SK-N-SH (cell line): ENCODE data around the gene CAMK2B. TPM values are rescaled to one million over a fixed set of nuclear protein-coding genes. Genes with fewer than 3 reads are reported as not detected.

Experiments
- CTCF ChIA-PET: fragments of 300-600, 350-600 bp; formaldehyde crosslinking; extraction: SDS; loops from one replicate; lab custom pipeline; 2021; lab: Yijun Ruan, JAX
- POLR2A ChIA-PET: fragments of 350-600 bp; sonication (Branson Sonifier 250); formaldehyde crosslinking; extraction: SDS; loops from one replicate; lab custom pipeline; 2020; ENCODE audit warnings: antibody characterized with exemption, inconsistent platforms; lab: Yijun Ruan, JAX
- DNase-seq: peaks from one replicate; pipeline ENCODE4 v3.0.0; 2012
- H2AFZ ChIP-seq: fragments of 200-600 bp; sonication (generic); 2 replicates; pipeline ENCODE4 v1.8.1; 2016; ENCODE audit warnings: antibody characterized with exemption, mild to moderate bottlenecking, low read depth
- H3F3A ChIP-seq: fragments of 200-600 bp; sonication (generic); replicated peaks from 2 replicates; pipeline ENCODE3; 2016; ENCODE audit warnings: antibody characterized with exemption, mild to moderate bottlenecking; ENCODE audit not compliant: insufficient read depth
- H3K27ac ChIP-seq, 2 experiments: fragments of 200-500 bp in 1 of 2; fragments of 200-600 bp in 1 of 2; sonication (Bioruptor generic) in 1 of 2; sonication (generic), shearing (Covaris generic) in 1 of 2; 2 replicates each; pipeline versions ENCODE4 v1.5.1 to v1.6.1; 2014 to 2016; ENCODE audit warnings: low read depth in 2 of 2, inconsistent platforms in 1 of 2, low read length in 1 of 2, mild to moderate bottlenecking in 1 of 2, mixed read lengths in 1 of 2
- H3K27me3 ChIP-seq: fragments of 200-600 bp; sonication (generic), shearing (Covaris generic); 2 replicates; pipeline ENCODE4 v1.6.1; 2016; ENCODE audit warnings: mixed run types; ENCODE audit not compliant: insufficient read depth
- H3K36me3 ChIP-seq, 2 experiments: fragments of 200-500 bp in 1 of 2; fragments of 200-600 bp in 1 of 2; sonication (Bioruptor generic) in 1 of 2; sonication (generic) in 1 of 2; replicated peaks in 1 of 2; 2 replicates each; pipeline versions ENCODE3 to v1.5.1; 2014 to 2016; ENCODE audit warnings: low read length in 1 of 2, mild to moderate bottlenecking in 1 of 2; ENCODE audit not compliant: insufficient read depth in 2 of 2, control insufficient read depth in 1 of 2
- H3K4me1 ChIP-seq, 2 experiments: fragments of 200-500 bp in 1 of 2; fragments of 200-600 bp in 1 of 2; sonication (Bioruptor generic) in 1 of 2; sonication (generic), shearing (Covaris generic) in 1 of 2; 2 replicates each; pipeline versions ENCODE4 v1.5.1 to v1.6.1; 2014 to 2016; ENCODE audit warnings: low read depth in 1 of 2, low read length in 1 of 2, mixed run types in 1 of 2; ENCODE audit not compliant: insufficient read depth in 2 of 2, control insufficient read depth in 1 of 2
- H3K4me2 ChIP-seq: fragments of 200-600 bp; sonication (generic), shearing (Covaris generic); 2 replicates; pipeline ENCODE4 v1.6.1; 2017; ENCODE audit warnings: mixed run types
- H3K4me3 ChIP-seq, 2 experiments: fragments of 200-500 bp in 1 of 2; fragments of 200-600 bp in 1 of 2; sonication (Bioruptor generic) in 1 of 2; sonication (generic), shearing (Covaris generic) in 1 of 2; 2 replicates each; pipeline versions ENCODE4 v1.5.1 to v1.8.1; 2014 to 2016; ENCODE audit warnings: low read depth in 2 of 2, inconsistent platforms in 1 of 2, low read length in 1 of 2, mild to moderate bottlenecking in 1 of 2, mixed read lengths in 1 of 2, moderate library complexity in 1 of 2
- H3K79me2 ChIP-seq: fragments of 200-600 bp; sonication (generic); 2 replicates; pipeline ENCODE4 v1.8.1; 2017; ENCODE audit warnings: mild to moderate bottlenecking; ENCODE audit not compliant: insufficient read depth
- H3K9ac ChIP-seq: fragments of 200-600 bp; sonication (generic); 2 replicates; pipeline ENCODE4 v1.6.1; 2017; ENCODE audit warnings: mixed run types
- H3K9me2 ChIP-seq: fragments of 200-600 bp; sonication (generic); 2 replicates; pipeline ENCODE4 v1.6.1; 2017; ENCODE audit warnings: mixed run types
- H3K9me3 ChIP-seq: fragments of 200-600 bp; sonication (generic); 2 replicates; pipeline ENCODE4 v1.6.1; 2017; ENCODE audit warnings: mixed run types, mild to moderate bottlenecking, moderate library complexity
- H4K20me1 ChIP-seq: fragments of 200-600 bp; sonication (generic); 2 replicates; pipeline ENCODE4 v1.6.1; 2017; ENCODE audit warnings: mild to moderate bottlenecking, mixed run types; ENCODE audit not compliant: insufficient read depth
- CTCF ChIP-seq: fragments of 200-600 bp; sonication (generic); IDR thresholded peaks from 2 replicates; pipeline ENCODE4 v1.6.1; 2017; ENCODE audit warnings: antibody characterized with exemption, mild to moderate bottlenecking, moderate library complexity
- EZH2phosphoT487 ChIP-seq: fragments of 200-600 bp; sonication (generic); IDR thresholded peaks from 2 replicates; pipeline ENCODE4 v1.6.1; 2017; ENCODE audit warnings: low read depth, mixed run types, mild to moderate bottlenecking, antibody characterized with exemption, moderate library complexity, borderline replicate concordance
- FOXJ3 ChIP-seq: sonication (generic); formaldehyde crosslinking; IDR thresholded peaks from 2 replicates; pipeline ENCODE4 v1.5.1; 2020; ENCODE audit warnings: mild to moderate bottlenecking, missing genetic modification reagents
- FOXM1 ChIP-seq: IDR thresholded peaks from 2 replicates; pipeline ENCODE4 v1.4.0; 2012; ENCODE audit warnings: low read depth, mild to moderate bottlenecking
- GABPA ChIP-seq: IDR thresholded peaks from 2 replicates; pipeline ENCODE4 v1.4.0; 2012; ENCODE audit warnings: low read depth, mild to moderate bottlenecking
- IRF3 ChIP-seq: fragments of 150-350 bp; IDR thresholded peaks from 2 replicates; pipeline ENCODE4 v1.6.1; 2016; ENCODE audit warnings: mild to moderate bottlenecking, low read depth, low read length
- MXI1 ChIP-seq: IDR thresholded peaks from 2 replicates; pipeline ENCODE4 v1.6.1; 2012; ENCODE audit warnings: mild to moderate bottlenecking, low read depth, low read length, improper control_type of control experiment
- NFIC ChIP-seq: IDR thresholded peaks from 2 replicates; pipeline ENCODE4 v1.4.0; 2012; ENCODE audit warnings: borderline replicate concordance
- PBX3 ChIP-seq: IDR thresholded peaks from 2 replicates; pipeline ENCODE4; 2012
- POLR2AphosphoS5 ChIP-seq: IDR thresholded peaks from 2 replicates; pipeline ENCODE4 v1.6.1; 2012; ENCODE audit warnings: low read depth, low read length
- RAD21 ChIP-seq: IDR thresholded peaks from 2 replicates; pipeline ENCODE4 v1.6.1; 2012; ENCODE audit warnings: mild to moderate bottlenecking, low read length
- RXRA ChIP-seq: IDR thresholded peaks from 2 replicates; pipeline ENCODE4 v1.4.0; 2012; ENCODE audit warnings: low read depth, mild to moderate bottlenecking, borderline replicate concordance
- TCF12 ChIP-seq: IDR thresholded peaks from 2 replicates; pipeline ENCODE4 v1.4.0; 2012
- TEAD4 ChIP-seq: IDR thresholded peaks from 2 replicates; pipeline ENCODE4 v1.4.0; 2012; ENCODE audit warnings: mild to moderate bottlenecking, borderline replicate concordance; ENCODE audit not compliant: insufficient read depth
- USF2 ChIP-seq: fragments of 150-350 bp; IDR thresholded peaks from 2 replicates; pipeline ENCODE4 v1.6.1; 2017; ENCODE audit warnings: antibody characterized with exemption, low read length, low read depth, borderline replicate concordance
- YY1 ChIP-seq: IDR thresholded peaks from 2 replicates; pipeline ENCODE4 v1.4.0; 2012; ENCODE audit warnings: low read depth, mild to moderate bottlenecking
- ZBTB33 ChIP-seq: IDR thresholded peaks from 2 replicates; pipeline ENCODE4 v1.4.0; 2012; ENCODE audit warnings: low read depth, borderline replicate concordance
- WGBS: methylation state at CpG from one replicate; pipeline ENCODE4 v1.1.6; 2017; ENCODE audit warnings: low lambda C conversion rate; 5-methylcytosine and 5-hydroxymethylcytosine counted together
- polyA plus RNA-seq, 3 experiments: library from polyadenylated mRNA; depleted of rRNA; stranded (reverse); fragments of >200 nt; gene quantifications; 2 replicates each; pipeline ENCODE4 v1.2.3, GENCODE V29; 2012

Gene CAMK2B
- polyA plus RNA-seq, 1 of the 3 experiments (the other 2 are of a cell fraction) = 0.20 TPM

- Histone ChIP-seq H3F3A (no peaks in the 10 kb centered on the region), H3K4me1 (peaks cover 0 to 39% of the 10 kb centered on the region in 2 experiments; a peak in 1 of 4 replicates)
- CTCF ChIA-PET = interaction anchor here (1.2 to 3.3 kb wide), 4 partner anchors 14 to 45 kb away, joined by 3 to 16 read pairs (median 4); no protein-coding TSS in a partner anchor
Observed at GRCh38 chr7:44269943-44270493, 55.4 kb downstream of the CAMK2B start.

More at GRCh38 chr7:44269943-44270493, 55.4 kb downstream of the CAMK2B start:
- Histone ChIP-seq H3K27ac (peak overlapping the region in 1 of 2 experiments; percentile 37; a peak in 1 of 4 replicates), H3K9ac (no peak overlapping the region), H3K9me2 (no peaks in the 10 kb centered on the region), H3K4me3 (no peak overlapping the region), H2AFZ (no peak overlapping the region), H3K36me3 (no peaks in the 10 kb centered on the region), H3K4me2 (no peak overlapping the region), H3K9me3 (no peaks in the 10 kb centered on the region), H3K79me2 (no peaks in the 10 kb centered on the region), H4K20me1 (no peaks in the 10 kb centered on the region), H3K27me3 (peaks cover 31% of the 10 kb centered on the region)
- no peak for TF ChIP-seq RXRA
- TF ChIP-seq YY1 = no peak
- TF ChIP-seq EZH2phosphoT487 = no peak
- TF ChIP-seq ZBTB33 = no peak
- TF ChIP-seq USF2 = no peak
- TF ChIP-seq FOXM1 = no peak
- no peak for TF ChIP-seq FOXJ3 (CRISPR knock-in tag)
- no peak for TF ChIP-seq RAD21
- TF ChIP-seq TCF12 = no peak
- TF ChIP-seq GABPA = no peak
- TF ChIP-seq CTCF = no peak
- no peak for TF ChIP-seq PBX3
- TF ChIP-seq MXI1 = no peak
- TF ChIP-seq TEAD4 = no peak
- TF ChIP-seq POLR2AphosphoS5 = no peak
- TF ChIP-seq NFIC = no peak
- TF ChIP-seq IRF3 = no peak
- WGBS = 43% methylated on average over 3 of the region's 7 CpGs
- POLR2A ChIA-PET = no interaction called here
- no peak for DNase-seq
